ENCODE results near the gene AKAP5. TPM values are rescaled to one million over a fixed set of nuclear protein-coding genes. Genes with fewer than 3 reads are reported as not detected.
A peak's percentile ranks its signal among the peaks of the same experiment; 100 is the strongest.

AKAP5 gene
- total RNA-seq, 4 donors from 2014 or later: 0.04 to 0.87 (median 0.42) TPM

DNA sequence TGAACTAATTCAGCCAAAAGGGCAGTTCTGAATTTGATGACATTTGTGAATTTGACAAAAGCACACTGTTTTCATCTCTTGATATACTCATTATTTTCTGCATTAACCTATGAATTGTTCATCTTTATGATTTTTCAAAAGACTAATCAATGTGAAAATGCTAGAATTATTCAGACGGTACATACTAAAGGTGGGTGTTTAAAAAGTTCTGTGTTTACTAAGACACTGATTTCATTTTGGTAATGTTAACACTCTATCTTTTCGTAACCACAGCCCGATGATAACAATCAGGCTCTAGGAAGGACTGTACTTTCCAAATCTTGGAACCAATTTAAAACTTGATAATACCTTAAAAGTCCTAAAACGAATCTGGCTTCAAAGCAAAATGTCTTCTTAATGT is 9.4 kb downstream of the AKAP5 start:
- Histone ChIP-seq H3K36me3 (no peaks in the 10 kb centered on the region), H3K9me3 (no peaks in the 10 kb centered on the region), H3K27ac (no peak overlapping the region), H3K4me3 (no peak overlapping the region), H3K4me1 (peaks cover 3 to 4% of the 10 kb centered on the region in 2 donors), H3K27me3 (no peaks in the 10 kb centered on the region)
- no peak for DNase-seq
- in situ Hi-C loops (cut with MboI; ENCODE audit: low sequenced_read_pairs in 4 of 4): loop anchor here in 1 of 4 donors (10.0 kb wide), 1 partner anchor 130 kb away; no protein-coding TSS in a partner anchor
- ATAC-seq: no peak
- TF ChIP-seq POLR2A (IDR thresholded peaks at IDR 0.05): no peak
- no peak for TF ChIP-seq CTCF (IDR thresholded peaks at IDR 0.05 in 4 of 5, conservative IDR thresholded peaks at IDR 0.05 in 1 of 5)
- intact Hi-C loops (cut with DNase I; ENCODE audit: low total_unique reads): loop anchor here (5.0 to 10.0 kb wide), 2 partner anchors 42 to 130 kb away; no protein-coding TSS in a partner anchor

DNA sequence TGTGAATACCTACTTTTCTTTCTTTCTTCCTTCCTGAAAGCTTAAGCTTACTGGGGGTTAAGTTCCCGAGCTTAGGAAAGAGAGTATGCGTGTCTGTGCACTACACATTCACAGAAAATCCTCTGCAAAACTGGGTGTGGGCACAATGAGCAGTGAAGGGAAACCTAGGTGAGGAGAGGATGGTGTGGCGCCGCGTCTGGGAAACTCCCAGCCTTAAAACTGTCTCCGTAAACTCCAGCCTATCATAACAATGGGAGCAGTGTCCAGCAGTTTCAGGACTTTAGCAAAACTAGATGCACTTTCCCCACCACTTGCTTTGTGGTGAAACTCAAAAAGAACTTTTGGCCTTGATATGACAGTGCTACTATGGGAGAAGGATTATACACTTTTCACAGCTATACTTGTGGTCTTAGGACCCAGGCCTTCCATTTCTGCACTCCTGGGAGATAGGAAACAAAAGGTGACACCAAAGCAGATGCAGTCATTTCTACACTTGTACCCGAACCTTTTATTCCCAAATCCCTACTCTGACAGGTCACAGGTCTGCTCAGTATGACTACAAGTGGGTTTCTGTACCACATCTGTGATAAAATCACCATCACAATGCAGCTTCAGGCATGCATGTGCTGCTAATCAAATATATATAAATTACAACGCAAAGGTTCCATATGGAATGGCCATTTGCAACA is 10.4 kb downstream of the AKAP5 start:
- H3K4me1 ChIP-seq: peaks cover 3 to 4% of the 10 kb centered on the region in 2 donors
- H3K9me3 ChIP-seq: no peaks in the 10 kb centered on the region
- no peak overlapping the region for H3K4me3 ChIP-seq
- H3K36me3 ChIP-seq: no peaks in the 10 kb centered on the region
- H3K27me3 ChIP-seq: no peaks in the 10 kb centered on the region
- intact Hi-C loops (cut with DNase I; ENCODE audit: low total_unique reads): loop anchor here (5.0 to 10.0 kb wide), 2 partner anchors 43 to 131 kb away; no protein-coding TSS in a partner anchor
- no peak for ATAC-seq
- in situ Hi-C loops (cut with MboI; ENCODE audit: low sequenced_read_pairs in 4 of 4): loop anchor here in 1 of 4 donors (10.0 kb wide), 1 partner anchor 131 kb away; no protein-coding TSS in a partner anchor
- no peak for DNase-seq
- H3K27ac ChIP-seq: no peak overlapping the region
- TF ChIP-seq POLR2A (IDR thresholded peaks at IDR 0.05): no peak
- TF ChIP-seq CTCF (IDR thresholded peaks at IDR 0.05 in 4 of 5, conservative IDR thresholded peaks at IDR 0.05 in 1 of 5): no peak

DNA sequence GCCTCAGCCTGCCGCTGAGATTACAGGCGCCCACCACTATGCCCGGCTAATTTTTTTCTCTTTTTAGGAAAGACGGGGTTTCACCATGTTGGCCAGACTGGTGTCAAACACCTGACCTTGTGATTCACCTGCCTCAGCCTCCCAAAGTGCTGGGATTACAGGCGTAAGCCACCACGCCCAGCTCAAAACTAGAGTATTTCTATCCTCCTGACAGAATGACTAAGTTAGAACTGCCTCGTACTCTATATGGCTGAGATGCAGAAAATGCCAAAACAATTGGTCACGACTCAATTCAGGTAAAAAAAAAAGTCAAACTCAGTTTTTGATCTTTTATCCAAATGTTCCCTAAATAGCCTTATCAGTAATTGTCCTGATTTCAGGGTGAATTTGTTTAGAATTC is 11.1 kb downstream of the AKAP5 start:
- Histone ChIP-seq H3K4me1 (peaks cover 3 to 4% of the 10 kb centered on the region in 2 donors), H3K27ac (no peak overlapping the region), H3K36me3 (no peaks in the 10 kb centered on the region), H3K9me3 (no peaks in the 10 kb centered on the region), H3K27me3 (no peaks in the 10 kb centered on the region), H3K4me3 (no peak overlapping the region)
- DNase-seq (no peak), ATAC-seq (no peak)
- intact Hi-C loops (cut with DNase I; ENCODE audit: low total_unique reads): loop anchor here (5.0 to 10.0 kb wide), 2 partner anchors 44 to 132 kb away; no protein-coding TSS in a partner anchor
- TF ChIP-seq CTCF (IDR thresholded peaks at IDR 0.05 in 4 of 5, conservative IDR thresholded peaks at IDR 0.05 in 1 of 5) (no peak), POLR2A (IDR thresholded peaks at IDR 0.05) (no peak)
- in situ Hi-C loops (cut with MboI; ENCODE audit: low sequenced_read_pairs in 4 of 4): loop anchor here in 1 of 4 donors (10.0 kb wide), 1 partner anchor 132 kb away; no protein-coding TSS in a partner anchor

DNA sequence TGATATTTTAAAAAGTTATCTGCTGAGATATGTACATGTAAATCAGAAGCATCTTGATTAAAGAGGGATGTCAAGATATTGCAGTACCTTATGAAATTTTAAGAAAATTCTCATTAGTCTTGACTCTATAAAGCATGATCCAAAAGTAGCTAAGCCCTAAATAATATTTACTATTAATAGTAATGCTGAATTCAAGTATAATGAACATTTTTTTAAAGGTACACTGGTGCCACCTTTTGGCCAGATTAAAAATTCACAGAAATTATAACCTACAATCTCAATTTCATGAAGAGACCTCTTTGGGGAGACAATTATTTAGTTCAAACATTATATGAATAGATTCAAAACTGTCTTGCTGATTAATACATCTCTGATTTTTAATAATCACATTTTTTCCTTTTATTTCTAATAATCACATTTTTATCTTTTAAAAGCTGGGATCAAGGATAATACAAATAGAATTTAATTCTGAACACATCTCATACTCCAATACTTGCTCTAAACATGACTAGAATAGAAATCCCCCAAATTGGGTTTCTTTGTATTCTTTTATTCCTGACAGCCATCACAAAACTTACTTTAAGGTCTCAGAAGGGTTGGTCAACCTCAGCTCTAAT is 13.4 kb downstream of the AKAP5 start:
- no peaks in the 10 kb centered on the region for H3K9me3 ChIP-seq
- in situ Hi-C loops (cut with MboI; ENCODE audit: low sequenced_read_pairs in 4 of 4): loop anchor here in 1 of 4 donors (10.0 kb wide), 1 partner anchor 134 kb away; no protein-coding TSS in a partner anchor
- H3K36me3 ChIP-seq: no peaks in the 10 kb centered on the region
- peaks cover 3 to 4% of the 10 kb centered on the region in 2 donors for H3K4me1 ChIP-seq
- no peak overlapping the region for H3K27ac ChIP-seq
- intact Hi-C loops (cut with DNase I; ENCODE audit: low total_unique reads): loop anchor here (5.0 to 10.0 kb wide), 2 partner anchors 46 to 134 kb away; no protein-coding TSS in a partner anchor
- H3K27me3 ChIP-seq: no peaks in the 10 kb centered on the region
- DNase-seq (no peak), ATAC-seq (no peak)
- TF ChIP-seq POLR2A (IDR thresholded peaks at IDR 0.05) (no peak), CTCF (IDR thresholded peaks at IDR 0.05 in 4 of 5, conservative IDR thresholded peaks at IDR 0.05 in 1 of 5) (peak in 3 of 5 experiments; percentile 12 to 38 (median 13))
- no peak overlapping the region for H3K4me3 ChIP-seq
